ENCODE results near the gene SNCAIP.

GRCh38 chr5:122419142-122419894 is 107.3 kb downstream of the SNCAIP start:
- TF ChIP-seq POLR2A (IDR thresholded peaks at IDR 0.05; ENCODE audit: low read depth, low read length) (no peak), POLR2AphosphoS5 (IDR thresholded peaks at IDR 0.05; ENCODE audit: low read depth, low read length) (no peak), TAF1 (IDR thresholded peaks at IDR 0.05; ENCODE audit: borderline replicate concordance, low read depth, low read length) (no peak)

Measured in GM12892 (cell line).